BJ (cell line): ENCODE results near the gene PPP3CB. TPM values are rescaled to one million over a fixed set of nuclear protein-coding genes. Genes with fewer than 3 reads are reported as not detected.
A peak's percentile ranks its signal among the peaks of the same experiment; 100 is the strongest.

Source experiments
- CTCF ChIA-PET: fragments of 350-600 bp; formaldehyde crosslinking; extraction: SDS; loops from one replicate; lab custom pipeline; 2021; ENCODE audit warnings: antibody characterized with exemption, inconsistent platforms; lab: Yijun Ruan, JAX
- POLR2A ChIA-PET: fragments of 300-600 bp; sonication (Branson Sonifier 250); formaldehyde crosslinking; extraction: SDS; loops from one replicate; lab custom pipeline; 2021; ENCODE audit warnings: antibody characterized with exemption; lab: Charles Lee
- DNase-seq: peaks from one replicate; pipeline ENCODE4 v3.0.0-alpha.2; 2011; ENCODE audit warnings: low read depth
- H3K27me3 ChIP-seq: 2 replicates; pipeline ENCODE4 v1.6.0; 2011; ENCODE audit warnings: low read length; ENCODE audit not compliant: control insufficient read depth, insufficient read depth
- H3K36me3 ChIP-seq: 2 replicates; pipeline ENCODE4 v1.5.1; 2011; ENCODE audit warnings: low read length; ENCODE audit not compliant: control insufficient read depth, insufficient read depth
- H3K4me3 ChIP-seq: 2 replicates; pipeline ENCODE4 v1.5.1; 2011; ENCODE audit warnings: low read depth, mild to moderate bottlenecking, control low read depth, low read length
- polyA plus RNA-seq: library from polyadenylated mRNA; depleted of rRNA; stranded (reverse); fragments of >200 nt; gene quantifications from 2 replicates; pipeline ENCODE4 v1.2.3, GENCODE V29; 2011
- TF ChIP-seq, protein P1 (sequence below): IDR thresholded peaks from 2 replicates; pipeline ENCODE4 v1.5.1; 2011; ENCODE audit warnings: low read depth, mild to moderate bottlenecking, control low read depth, inconsistent platforms, low read length, moderate library complexity; ENCODE audit not compliant: insufficient read depth

PPP3CB gene
- polyA plus RNA-seq, 1 experiment, result 11.7 TPM

DNA sequence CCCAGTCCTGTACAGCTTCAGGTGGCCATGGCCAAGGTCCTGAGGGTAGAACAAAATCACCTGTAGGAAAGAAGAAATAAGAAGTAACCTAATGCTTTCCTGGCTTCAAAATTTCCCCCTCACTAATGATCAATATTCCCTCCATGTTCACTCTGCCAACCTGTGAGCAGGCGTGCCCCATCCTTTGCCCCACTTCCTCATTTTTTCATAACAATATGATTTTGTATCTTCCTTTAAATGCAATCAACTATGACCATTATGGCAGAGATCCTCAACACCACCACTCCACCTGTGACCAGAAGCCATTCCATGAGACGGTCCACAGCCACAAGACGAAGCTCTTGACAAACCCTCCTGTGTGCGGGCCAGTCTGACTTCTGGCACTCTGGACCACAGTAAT, 69.5 kb downstream of the PPP3CB start:
- no peaks in the 10 kb centered on the region for H3K27me3 ChIP-seq
- CTCF ChIA-PET, result no interaction called here
- DNase-seq, result no peak
- H3K36me3 ChIP-seq, result peaks cover 8% of the 10 kb centered on the region
- POLR2A ChIA-PET, result no interaction called here
- H3K4me3 ChIP-seq, result no peak overlapping the region
- TF ChIP-seq, protein P1, sequence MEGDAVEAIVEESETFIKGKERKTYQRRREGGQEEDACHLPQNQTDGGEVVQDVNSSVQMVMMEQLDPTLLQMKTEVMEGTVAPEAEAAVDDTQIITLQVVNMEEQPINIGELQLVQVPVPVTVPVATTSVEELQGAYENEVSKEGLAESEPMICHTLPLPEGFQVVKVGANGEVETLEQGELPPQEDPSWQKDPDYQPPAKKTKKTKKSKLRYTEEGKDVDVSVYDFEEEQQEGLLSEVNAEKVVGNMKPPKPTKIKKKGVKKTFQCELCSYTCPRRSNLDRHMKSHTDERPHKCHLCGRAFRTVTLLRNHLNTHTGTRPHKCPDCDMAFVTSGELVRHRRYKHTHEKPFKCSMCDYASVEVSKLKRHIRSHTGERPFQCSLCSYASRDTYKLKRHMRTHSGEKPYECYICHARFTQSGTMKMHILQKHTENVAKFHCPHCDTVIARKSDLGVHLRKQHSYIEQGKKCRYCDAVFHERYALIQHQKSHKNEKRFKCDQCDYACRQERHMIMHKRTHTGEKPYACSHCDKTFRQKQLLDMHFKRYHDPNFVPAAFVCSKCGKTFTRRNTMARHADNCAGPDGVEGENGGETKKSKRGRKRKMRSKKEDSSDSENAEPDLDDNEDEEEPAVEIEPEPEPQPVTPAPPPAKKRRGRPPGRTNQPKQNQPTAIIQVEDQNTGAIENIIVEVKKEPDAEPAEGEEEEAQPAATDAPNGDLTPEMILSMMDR, result no peak

DNA sequence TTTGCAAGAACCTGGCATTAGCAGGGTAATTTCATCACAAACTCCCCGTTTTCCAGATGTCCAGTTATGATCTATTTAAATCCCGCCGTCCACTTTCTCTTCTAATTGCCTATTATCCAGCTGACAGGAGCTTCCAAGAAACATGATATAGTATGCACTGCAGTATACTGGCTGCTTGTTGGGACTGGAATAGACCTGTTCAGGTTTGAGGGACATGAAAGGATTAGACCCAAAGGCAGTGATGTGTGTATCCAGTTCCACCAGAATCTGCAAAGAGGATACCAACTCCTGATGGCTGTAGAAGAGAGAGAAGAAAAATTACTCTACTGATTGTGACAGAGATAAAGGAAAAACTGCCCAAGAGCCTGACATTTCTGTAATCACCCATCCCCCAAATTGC, 71.3 kb downstream of the PPP3CB start:
- Histone ChIP-seq H3K36me3 (peaks cover 8% of the 10 kb centered on the region), H3K27me3 (no peaks in the 10 kb centered on the region), H3K4me3 (no peak overlapping the region)
- ChIA-PET CTCF (interaction anchor here (0.7 kb wide), 1 partner anchor 16 kb away, joined by 3 read pairs; no protein-coding TSS in a partner anchor), POLR2A (no interaction called here)
- TF ChIP-seq, protein P1, result no peak
- no peak for DNase-seq

DNA sequence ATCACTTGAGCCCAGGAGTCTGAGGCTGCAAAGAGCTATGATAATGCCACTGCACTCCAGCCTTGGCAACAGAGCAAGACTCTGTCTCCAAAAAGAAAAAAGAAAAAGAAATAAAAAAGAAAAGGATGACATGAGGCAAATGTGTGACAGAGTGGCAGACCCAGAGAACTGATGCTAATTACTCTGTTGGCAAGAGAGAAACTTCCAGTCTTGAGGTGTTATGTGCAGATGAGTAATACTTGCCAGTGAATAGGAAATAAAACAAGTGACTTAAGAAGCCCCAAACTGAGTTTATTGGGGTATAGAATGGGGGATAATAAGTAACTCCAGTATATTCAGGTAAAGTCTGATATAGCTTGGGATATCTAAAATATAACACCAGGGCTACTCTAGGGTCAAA, 72.5 kb downstream of the PPP3CB start:
- ChIA-PET POLR2A (no interaction called here), CTCF (no interaction called here)
- Histone ChIP-seq H3K27me3 (no peaks in the 10 kb centered on the region), H3K4me3 (no peak overlapping the region), H3K36me3 (peaks cover 8% of the 10 kb centered on the region)
- DNase-seq, result no peak
- TF ChIP-seq, protein P1, result no peak

DNA sequence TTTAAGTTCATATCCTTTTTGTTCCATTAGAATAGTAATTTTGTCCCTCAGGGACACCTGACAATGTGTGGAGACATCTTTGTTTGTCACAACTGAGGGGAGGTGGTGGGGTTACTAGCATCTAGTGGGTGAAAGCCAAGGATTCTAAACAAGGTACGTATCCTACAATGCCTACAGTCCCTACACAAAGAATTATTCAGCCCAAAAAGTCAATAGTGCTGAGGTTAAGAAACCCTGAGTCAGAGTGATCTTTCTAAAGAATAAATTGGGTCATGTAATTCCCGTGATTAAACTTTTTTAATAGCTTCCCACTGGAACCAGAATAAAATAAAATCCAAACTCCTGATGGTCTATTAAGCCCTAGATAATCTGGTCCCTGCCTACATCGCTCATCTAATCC, 79.3 kb downstream of the PPP3CB start:
- Histone ChIP-seq H3K36me3 (no peaks in the 10 kb centered on the region), H3K4me3 (no peak overlapping the region), H3K27me3 (no peaks in the 10 kb centered on the region)
- TF ChIP-seq, protein P1, result no peak
- no peak for DNase-seq
- ChIA-PET POLR2A (no interaction called here), CTCF (interaction anchor here (0.6 kb wide), 1 partner anchor 153 kb away, joined by 3 read pairs; no protein-coding TSS in a partner anchor)

DNA sequence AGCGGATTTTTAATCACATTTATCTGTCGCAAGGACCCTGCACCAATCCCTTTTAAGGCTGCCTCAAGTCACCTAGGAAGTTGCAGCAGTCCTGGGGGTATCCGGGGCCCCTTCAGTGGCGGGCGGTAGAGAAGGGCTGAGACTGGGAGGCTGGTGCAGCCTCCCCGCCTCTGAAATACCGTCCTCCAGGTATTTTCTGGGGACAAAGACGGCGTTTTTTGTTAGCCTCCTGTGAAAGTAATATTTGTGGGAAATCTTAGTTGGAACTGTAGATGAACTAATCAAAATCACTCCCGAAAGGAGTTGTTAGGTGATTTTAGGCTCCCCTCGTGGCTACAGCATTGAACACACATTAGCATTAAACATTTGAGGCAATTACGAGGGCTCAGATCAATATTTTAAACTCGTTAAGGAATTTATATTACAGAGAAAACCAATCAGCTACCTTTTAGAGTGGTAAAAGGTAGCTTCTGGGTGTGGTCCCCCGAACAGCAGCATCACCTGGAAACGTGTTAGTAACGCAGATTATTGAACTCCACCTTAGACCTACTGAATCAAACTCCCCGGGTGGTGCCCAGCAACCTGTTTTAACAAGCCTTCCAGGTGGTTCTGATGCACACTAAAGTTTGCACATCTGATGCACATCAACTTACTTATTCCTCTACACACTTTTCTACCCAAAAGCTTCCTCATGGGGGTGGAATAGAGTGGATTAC, 81.4 kb downstream of the PPP3CB start:
- H3K4me3 ChIP-seq, result peak overlapping the region; percentile 97
- ChIA-PET POLR2A (no interaction called here), CTCF (no interaction called here)
- no peak for DNase-seq
- no peaks in the 10 kb centered on the region for H3K36me3 ChIP-seq
- no peaks in the 10 kb centered on the region for H3K27me3 ChIP-seq
- TF ChIP-seq, protein P1, result no peak
